ENCODE results near the gene AUTS2.
A peak's percentile ranks its signal among the peaks of the same experiment; 100 is the strongest.

The AUTS2 gene

GRCh38 chr7:70426249-70426880 lies 828.1 kb downstream of the AUTS2 start:
- TF ChIP-seq CTCF (IDR thresholded peaks at IDR 0.05; ENCODE audit: borderline replicate concordance, insufficient read depth, low read depth, low read length) = no peak
- H3K4me3 ChIP-seq (ENCODE audit: low read depth, low read length) = no peak overlapping the region

GRCh38 chr7:70432567-70433001 lies 834.3 kb downstream of the AUTS2 start:
- TF ChIP-seq CTCF (IDR thresholded peaks at IDR 0.05; ENCODE audit: borderline replicate concordance, insufficient read depth, low read depth, low read length) = no peak
- H3K4me3 ChIP-seq (ENCODE audit: low read depth, low read length) = no peak overlapping the region

GRCh38 chr7:70434376-70434775 lies 836.1 kb downstream of the AUTS2 start:
- TF ChIP-seq CTCF (IDR thresholded peaks at IDR 0.05; ENCODE audit: borderline replicate concordance, insufficient read depth, low read depth, low read length) = 0 out of 2 replicates have a peak, but pooled peaks have one; percentile 4
- H3K4me3 ChIP-seq (ENCODE audit: low read depth, low read length) = no peak overlapping the region

- no peak overlapping the region for H3K4me3 ChIP-seq (ENCODE audit: low read depth, low read length)
- no peak for TF ChIP-seq CTCF (IDR thresholded peaks at IDR 0.05; ENCODE audit: borderline replicate concordance, insufficient read depth, low read depth, low read length)
Measured at GRCh38 chr7:70434821-70435220, 836.5 kb downstream of the AUTS2 start.

GRCh38 chr7:70435634-70436033 lies 837.4 kb downstream of the AUTS2 start:
- no peak for TF ChIP-seq CTCF (IDR thresholded peaks at IDR 0.05; ENCODE audit: borderline replicate concordance, insufficient read depth, low read depth, low read length)
- no peak overlapping the region for H3K4me3 ChIP-seq (ENCODE audit: low read depth, low read length)

GRCh38 chr7:70436790-70437350 lies 838.6 kb downstream of the AUTS2 start:
- H3K4me3 ChIP-seq (ENCODE audit: low read depth, low read length) = no peak overlapping the region
- TF ChIP-seq CTCF (IDR thresholded peaks at IDR 0.05; ENCODE audit: borderline replicate concordance, insufficient read depth, low read depth, low read length) = no peak

GRCh38 chr7:70439651-70440050 lies 841.4 kb downstream of the AUTS2 start:
- no peak overlapping the region for H3K4me3 ChIP-seq (ENCODE audit: low read depth, low read length)
- no peak for TF ChIP-seq CTCF (IDR thresholded peaks at IDR 0.05; ENCODE audit: borderline replicate concordance, insufficient read depth, low read depth, low read length)

Measured in GM12875 (cell line).